SK-N-SH treated with all-trans-retinoic acid at 6 μM for 48 hours (cell line): ENCODE measurements around the gene SEC14L5.

Experiments used
- CREB5 ChIP-seq: fragments of 250-450 bp; sonication (Bioruptor Pico); IDR thresholded peaks from 2 replicates; pipeline ENCODE4 v1.5.1; 2020; ENCODE audit warnings: low read depth, mild to moderate bottlenecking, moderate library complexity
- ESRRG ChIP-seq: fragments of 250-450 bp; sonication (Bioruptor Pico); IDR thresholded peaks from 2 replicates; pipeline ENCODE4 v1.6.1; 2021; ENCODE audit warnings: mild to moderate bottlenecking
- TOX ChIP-seq: fragments of 250-450 bp; sonication (Bioruptor Pico); IDR thresholded peaks from 2 replicates; pipeline ENCODE4 v1.8.0; 2021; ENCODE audit warnings: mild to moderate bottlenecking, moderate library complexity, borderline replicate concordance
- ZFP3 ChIP-seq: fragments of 250-450 bp; sonication (Bioruptor Pico); IDR thresholded peaks from 2 replicates; pipeline ENCODE4 v1.5.0; 2020; ENCODE audit warnings: mild to moderate bottlenecking, moderate library complexity
- ZNF8 ChIP-seq: fragments of 450-650 bp; formaldehyde crosslinking; IDR thresholded peaks from 2 replicates; pipeline ENCODE4 v1.5.0; 2020; ENCODE audit warnings: mild to moderate bottlenecking, moderate library complexity

GRCh38 chr16:4958510-4959438, 644 bp downstream of the SEC14L5 start:
- TF ChIP-seq ZFP3 (no peak), ESRRG (CRISPR knock-in tag) (no peak), CREB5 (no peak), ZNF8 (CRISPR knock-in tag) (no peak), TOX (CRISPR knock-in tag) (no peak)
